H1 (cell line): ENCODE measurements around the gene FLRT1. TPM values are rescaled to one million over a fixed set of nuclear protein-coding genes. Genes with fewer than 3 reads are reported as not detected.
A peak's percentile ranks its signal among the peaks of the same experiment; 100 is the strongest.

Source experiments
- CTCF ChIA-PET: fragments of 300-600 bp; sonication (Branson Sonifier 250); formaldehyde crosslinking; loops from one replicate; lab custom pipeline; 2021; ENCODE audit not compliant: partially characterized antibody; lab: Charles Lee
- POLR2A ChIA-PET: fragments of 300-600 bp; sonication (Branson Sonifier 250); formaldehyde crosslinking; loops from one replicate; lab custom pipeline; 2021; ENCODE audit warnings: inconsistent platforms; ENCODE audit not compliant: partially characterized antibody; lab: Charles Lee
- DNase-seq, 2 experiments: peaks; one replicate each; pipeline versions ENCODE4 v3.0.0 to v3.0.0-alpha.2; 2010 to 2022; ENCODE audit warnings: low spot score in 2 of 2, low read depth in 1 of 2, mixed read lengths in 1 of 2
- FAIRE-seq: peaks from 2 replicates; lab custom pipeline; 2011; peaks lifted over from hg19 to GRCh38; lab: Jason Lieb, UNC
- H2AFZ ChIP-seq: 2 replicates; pipeline ENCODE4 v1.8.1; 2012; ENCODE audit warnings: low read length, inconsistent platforms
- H2AK5ac ChIP-seq: 2 replicates; pipeline ENCODE4 v1.6.1; 2013; ENCODE audit warnings: low read depth, low read length
- H2BK120ac ChIP-seq: replicated peaks from 2 replicates; pipeline ENCODE3; 2013; ENCODE audit warnings: low read depth, low read length, inconsistent platforms
- H2BK12ac ChIP-seq: 2 replicates; pipeline ENCODE4 v1.6.1; 2013; ENCODE audit warnings: low read depth, low read length
- H2BK15ac ChIP-seq: 2 replicates; pipeline ENCODE4 v1.6.1; 2013; ENCODE audit warnings: low read length
- H2BK20ac ChIP-seq: 2 replicates; pipeline ENCODE4 v1.6.1; 2013; ENCODE audit warnings: low read length
- H2BK5ac ChIP-seq: 2 replicates; pipeline ENCODE4 v1.6.1; 2013; ENCODE audit warnings: low read depth, low read length
- H3K14ac ChIP-seq: 2 replicates; pipeline ENCODE4 v1.6.1; 2013; ENCODE audit warnings: inconsistent platforms; ENCODE audit not compliant: insufficient read length
- H3K18ac ChIP-seq: 2 replicates; pipeline ENCODE4 v1.6.1; 2013; ENCODE audit warnings: low read length; ENCODE audit errors: extremely low read depth
- H3K23ac ChIP-seq: 2 replicates; pipeline ENCODE4 v1.6.1; 2013; ENCODE audit warnings: inconsistent platforms; ENCODE audit not compliant: insufficient read length
- H3K23me2 ChIP-seq: 2 replicates; pipeline ENCODE4 v1.6.1; 2013; ENCODE audit warnings: low read depth, low read length
- H3K27ac ChIP-seq: 2 replicates; pipeline ENCODE4 v1.6.1; 2011; ENCODE audit warnings: low read depth, low read length, inconsistent platforms
- H3K27me3 ChIP-seq, 4 experiments: replicated peaks in 1 of 4; 1 replicate in 1 of 4; 2 replicates in 3 of 4; pipeline versions ENCODE4 v1.6.1 to v1.8.1; 2011 to 2013; ENCODE audit warnings: low read length in 3 of 4, mild to moderate bottlenecking in 3 of 4, inconsistent platforms in 2 of 4, mixed read lengths in 2 of 4, moderate library complexity in 1 of 4; ENCODE audit not compliant: control insufficient read depth in 3 of 4, insufficient read depth in 3 of 4; ENCODE audit errors: extremely low read depth in 1 of 4
- H3K36me3 ChIP-seq, 4 experiments: 2 replicates each; pipeline versions ENCODE4 v1.6.1 to v1.8.1; 2011 to 2013; ENCODE audit warnings: mild to moderate bottlenecking in 4 of 4, low read length in 3 of 4, moderate library complexity in 2 of 4, control low read depth in 1 of 4, inconsistent platforms in 1 of 4; ENCODE audit not compliant: insufficient read depth in 4 of 4, control insufficient read depth in 2 of 4
- H3K4ac ChIP-seq: replicated peaks from 2 replicates; pipeline ENCODE3; 2013; ENCODE audit warnings: low read length, low read depth, mixed read lengths, inconsistent platforms; ENCODE audit not compliant: insufficient read length
- H3K4me1 ChIP-seq, 4 experiments: replicated peaks in 1 of 4; 1 replicate in 1 of 4; 2 replicates in 3 of 4; pipeline versions ENCODE4 v1.6.1 to v1.8.1; 2011 to 2013; ENCODE audit warnings: low read length in 3 of 4, inconsistent platforms in 2 of 4, mixed read lengths in 1 of 4; ENCODE audit not compliant: insufficient read depth in 4 of 4, control insufficient read depth in 3 of 4
- H3K4me2 ChIP-seq, 2 experiments: 2 replicates each; pipeline versions ENCODE4 v1.6.1 to v1.8.1; 2011 to 2013; ENCODE audit warnings: low read depth in 2 of 2, low read length in 2 of 2, control low read depth in 1 of 2, inconsistent platforms in 1 of 2, mild to moderate bottlenecking in 1 of 2; ENCODE audit not compliant: insufficient read depth in 1 of 2
- H3K4me3 ChIP-seq, 4 experiments: fragments of 200-600, 300-600 bp in 1 of 4; sonication (generic), shearing (Covaris generic), sonication (Bioruptor Twin) in 1 of 4; 2 replicates each; pipeline versions ENCODE4 v1.5.1 to v1.8.1; 2011 to 2016; ENCODE audit warnings: low read length in 4 of 4, low read depth in 3 of 4, control low read depth in 2 of 4, inconsistent platforms in 2 of 4, mild to moderate bottlenecking in 2 of 4, mixed read lengths in 1 of 4, moderate library complexity in 1 of 4; ENCODE audit not compliant: insufficient read depth in 2 of 4; ENCODE audit errors: extremely low read depth in 1 of 4
- H3K56ac ChIP-seq: replicated peaks from 2 replicates; pipeline ENCODE3; 2013; ENCODE audit warnings: low read depth, mild to moderate bottlenecking, mixed read lengths, low read length, inconsistent platforms; ENCODE audit not compliant: insufficient read length
- H3K79me1 ChIP-seq: 2 replicates; pipeline ENCODE4 v1.6.1; 2013; ENCODE audit warnings: low read depth, low read length, control low read depth
- H3K79me2 ChIP-seq, 2 experiments: 2 replicates each; pipeline versions ENCODE4 v1.6.1 to v1.8.1; 2012 to 2013; ENCODE audit warnings: low read length in 2 of 2, mild to moderate bottlenecking in 2 of 2, inconsistent platforms in 1 of 2; ENCODE audit not compliant: insufficient read depth in 2 of 2, control insufficient read depth in 1 of 2
- H3K9ac ChIP-seq, 4 experiments: replicated peaks in 1 of 4; 1 replicate in 1 of 4; 2 replicates in 3 of 4; pipeline versions ENCODE4 v1.6.1 to v1.8.1; 2011 to 2013; ENCODE audit warnings: low read depth in 3 of 4, low read length in 3 of 4, control low read depth in 2 of 4, mild to moderate bottlenecking in 2 of 4, moderate library complexity in 2 of 4, inconsistent platforms in 1 of 4; ENCODE audit errors: extremely low read depth in 1 of 4
- H3K9me3 ChIP-seq, 2 experiments: 2 replicates each; pipeline versions ENCODE4 v1.6.1 to v1.8.1; 2012 to 2013; ENCODE audit warnings: mild to moderate bottlenecking in 2 of 2, moderate library complexity in 2 of 2, control low read depth in 1 of 2, inconsistent platforms in 1 of 2, low read depth in 1 of 2, low read length in 1 of 2, mixed read lengths in 1 of 2; ENCODE audit not compliant: insufficient read depth in 2 of 2
- H4K20me1 ChIP-seq, 2 experiments: replicated peaks in 1 of 2; 2 replicates each; pipeline versions ENCODE3 to v1.8.1; 2011 to 2013; ENCODE audit warnings: inconsistent platforms in 2 of 2, low read length in 2 of 2, mild to moderate bottlenecking in 1 of 2; ENCODE audit not compliant: insufficient read depth in 2 of 2, control insufficient read depth in 1 of 2
- H4K5ac ChIP-seq: 2 replicates; pipeline ENCODE4 v1.6.1; 2013; ENCODE audit warnings: low read length, low read depth, mixed read lengths, inconsistent platforms; ENCODE audit not compliant: insufficient read length
- H4K8ac ChIP-seq: 2 replicates; pipeline ENCODE4 v1.8.0; 2013; ENCODE audit warnings: mild to moderate bottlenecking, moderate library complexity, low read length, inconsistent platforms; ENCODE audit not compliant: insufficient read depth; ENCODE audit errors: extremely low read depth
- H4K91ac ChIP-seq: replicated peaks from 2 replicates; pipeline ENCODE3; 2013; ENCODE audit warnings: low read length, mixed read lengths, inconsistent platforms; ENCODE audit not compliant: insufficient read length
- EP300 ChIP-seq, 2 experiments: IDR thresholded peaks; 1 replicate in 1 of 2; 2 replicates in 1 of 2; pipeline ENCODE4 v1.6.1; 2011 to 2012; ENCODE audit warnings: low read depth in 2 of 2, low read length in 2 of 2, mild to moderate bottlenecking in 2 of 2, borderline replicate concordance in 1 of 2, inconsistent platforms in 1 of 2, moderate library complexity in 1 of 2
- HDAC2 ChIP-seq, 2 experiments: fragments of 300-600 bp in 1 of 2; sonication (generic) in 1 of 2; IDR thresholded peaks; 2 replicates each; pipeline ENCODE4 v1.6.1; 2011 to 2012; ENCODE audit warnings: low read depth in 2 of 2, low read length in 2 of 2, mild to moderate bottlenecking in 2 of 2, moderate library complexity in 2 of 2, borderline replicate concordance in 1 of 2, inconsistent platforms in 1 of 2
- NRF1 ChIP-seq: IDR thresholded peaks from 2 replicates; pipeline ENCODE4 v1.6.1; 2011; ENCODE audit warnings: mild to moderate bottlenecking, low read depth, low read length, improper control_type of control experiment
- PHF8 ChIP-seq: fragments of 200-600 bp; sonication (generic); conservative IDR thresholded peaks from 2 replicates; pipeline ENCODE4 v1.7.1; 2012; ENCODE audit warnings: low read depth, mild to moderate bottlenecking, inconsistent platforms, low read length, moderate library complexity
- RXRA ChIP-seq: IDR thresholded peaks from 2 replicates; pipeline ENCODE4 v1.6.1; 2011; ENCODE audit warnings: low read depth, mild to moderate bottlenecking, low read length, moderate library complexity; ENCODE audit not compliant: insufficient read depth
- WGBS, 2 experiments: shearing (Covaris generic) in 1 of 2; methylation state at CpG; one replicate each; pipeline versions ENCODE4 v1.1.6 to v1.1.7; 2013 to 2015; ENCODE audit warnings: low lambda C conversion rate in 2 of 2, mixed read lengths in 2 of 2, inconsistent platforms in 1 of 2, low coverage in 1 of 2, missing lambda C conversion rate in 1 of 2; ENCODE audit not compliant: insufficient replicate concordance in 2 of 2, insufficient coverage in 1 of 2, insufficient read length in 1 of 2; ENCODE audit errors: extremely low coverage in 1 of 2, missing lambda C conversion rate in 1 of 2; 5-methylcytosine and 5-hydroxymethylcytosine counted together
- polyA plus RNA-seq, 7 experiments: library from polyadenylated mRNA; depleted of rRNA in 3 of 7; stranded (reverse) in 5 of 7; unstranded in 2 of 7; fragments of >200 nt in 5 of 7; fragments of 200-250 nt in 2 of 7; gene quantifications; 1 replicate in 5 of 7; 2 replicates in 1 of 7; 4 replicates in 1 of 7; pipeline versions ENCODE4 v1.2.1 to v1.2.3, GENCODE V29; 2011 to 2013; ENCODE audit warnings: missing spikeins in 2 of 7, mixed read lengths in 2 of 7
- total RNA-seq: library from RNA; stranded (reverse); fragmentation: NEBNext Ultra II Directional; extraction: Animal tissue kit (Norgen Biotek cat#: 25700); gene quantifications from 2 replicates; pipeline ENCODE4 v1.2.1, GENCODE V29; 2021
- TF ChIP-seq, protein P1 (sequence below): IDR thresholded peaks from 2 replicates; pipeline ENCODE4 v1.6.1; 2012; ENCODE audit warnings: inconsistent platforms

FLRT1 gene
- total and polyA plus RNA-seq, 2 of the 8 experiments (the other 6 are each of a cell fraction or from before 2014, with no cell fraction given), result 0.14 to 0.28 TPM

- H3K23me2 ChIP-seq, result no peaks in the 10 kb centered on the region
- H2AFZ ChIP-seq, result no peak overlapping the region
- H2AK5ac ChIP-seq, result peak overlapping the region; percentile 13; the same call in 1 of the 2 replicates
- no peak overlapping the region for H3K4me3 ChIP-seq
- H2BK20ac ChIP-seq, result no peak overlapping the region
- no peak overlapping the region for H2BK12ac ChIP-seq
- no peak overlapping the region for H2BK5ac ChIP-seq
- 92% methylated on average over 10 of the region's 10 CpGs; no CpG with 5 or more reads in 1 of the 2 experiments for WGBS, 2 experiments
- H3K56ac ChIP-seq, result no peak overlapping the region
- FAIRE-seq (no peak), DNase-seq (no peak)
- H4K91ac ChIP-seq, result no peak overlapping the region
- H4K5ac ChIP-seq, result no peak overlapping the region
- no peak overlapping the region for H2BK15ac ChIP-seq
- H3K18ac ChIP-seq, result no peak overlapping the region
- no peaks in the 10 kb centered on the region for H3K9me3 ChIP-seq
- no peak overlapping the region for H3K27ac ChIP-seq
- no peak overlapping the region for H3K4me2 ChIP-seq
- no peak overlapping the region for H3K9ac ChIP-seq
- H3K23ac ChIP-seq, result no peak overlapping the region
- peaks cover 0 to 87% (median 52%) of the 10 kb centered on the region in 4 experiments; a peak in 6 of 7 replicates for H3K27me3 ChIP-seq
- no peak overlapping the region for H4K8ac ChIP-seq
- H3K4ac ChIP-seq, result no peak overlapping the region
- H3K79me2 ChIP-seq, result no peaks in the 10 kb centered on the region
- no peaks in the 10 kb centered on the region for H3K79me1 ChIP-seq
- no peak for TF ChIP-seq HDAC2 (IDR thresholded peaks at IDR 0.05; ENCODE audit: borderline replicate concordance in 1 of 2, low read depth in 2 of 2, low read length in 2 of 2)
- TF ChIP-seq PHF8, result no peak
- no peak for TF ChIP-seq RXRA
- TF ChIP-seq EP300 (IDR thresholded peaks at IDR 0.05; ENCODE audit: borderline replicate concordance in 1 of 2, low read depth in 2 of 2, low read length in 2 of 2), result no peak
- no peak for TF ChIP-seq NRF1
- TF ChIP-seq, protein P1, sequence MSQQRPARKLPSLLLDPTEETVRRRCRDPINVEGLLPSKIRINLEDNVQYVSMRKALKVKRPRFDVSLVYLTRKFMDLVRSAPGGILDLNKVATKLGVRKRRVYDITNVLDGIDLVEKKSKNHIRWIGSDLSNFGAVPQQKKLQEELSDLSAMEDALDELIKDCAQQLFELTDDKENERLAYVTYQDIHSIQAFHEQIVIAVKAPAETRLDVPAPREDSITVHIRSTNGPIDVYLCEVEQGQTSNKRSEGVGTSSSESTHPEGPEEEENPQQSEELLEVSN, result no peak
- POLR2A ChIA-PET, result no interaction called here
- CTCF ChIA-PET, result interaction anchor here (0.9 kb wide), 2 partner anchors 10 to 65 kb away, joined by 3 read pairs; no protein-coding TSS in a partner anchor
- H4K20me1 ChIP-seq, result peaks cover 0 to 19% of the 10 kb centered on the region in 2 experiments
- H2BK120ac ChIP-seq, result no peak overlapping the region
- no peak overlapping the region for H3K14ac ChIP-seq
- H3K36me3 ChIP-seq, result no peaks in the 10 kb centered on the region
- no peaks in the 10 kb centered on the region for H3K4me1 ChIP-seq
Observed at GRCh38 chr11:64080390-64080789, 44.7 kb downstream of the FLRT1 start.
